Measurements from ENCODE around the gene ATP10A. TPM values are rescaled to one million over a fixed set of nuclear protein-coding genes. Genes with fewer than 3 reads are reported as not detected.

ATP10A gene
- total and polyA plus RNA-seq, 9 donors, result 0.28 to 3.2 (median 1.1) TPM

DNA sequence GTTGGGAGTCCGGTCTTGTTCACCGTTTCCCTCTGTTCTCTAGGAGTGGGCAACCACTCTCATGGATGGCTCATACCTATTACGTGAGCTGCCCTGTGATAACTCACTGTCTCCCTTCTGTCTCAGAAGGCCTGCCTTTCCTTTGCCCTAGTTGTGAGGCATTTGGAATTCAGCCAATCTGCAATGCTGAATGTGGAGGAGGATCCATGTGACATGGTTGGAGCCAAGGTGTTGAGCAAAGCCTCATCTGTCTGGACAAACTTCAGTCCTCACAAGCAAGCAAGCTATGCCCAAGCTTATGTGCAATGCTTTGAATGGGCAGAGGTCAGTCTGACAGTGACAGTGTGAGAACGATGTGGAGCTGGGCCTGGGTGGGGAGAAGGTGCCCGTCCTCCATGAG, 37.8 kb upstream of the ATP10A start:
- no peak overlapping the region for H3K27ac ChIP-seq
- no peaks in the 10 kb centered on the region for H3K4me1 ChIP-seq (ENCODE audit: insufficient read depth)
- DNase-seq, result no peak
- TF ChIP-seq POLR2A (IDR thresholded peaks at IDR 0.05), result no peak
- H3K36me3 ChIP-seq, result no peaks in the 10 kb centered on the region
- no peak overlapping the region for H3K4me3 ChIP-seq
- H3K27me3 ChIP-seq, result no peaks in the 10 kb centered on the region
- H3K9me3 ChIP-seq, result no peaks in the 10 kb centered on the region
- intact Hi-C loops (cut with DNase I), result no loop called here
- 83 to 88% (median 87%) methylated on average over 5 of the region's 5 CpGs for WGBS, 3 donors

DNA sequence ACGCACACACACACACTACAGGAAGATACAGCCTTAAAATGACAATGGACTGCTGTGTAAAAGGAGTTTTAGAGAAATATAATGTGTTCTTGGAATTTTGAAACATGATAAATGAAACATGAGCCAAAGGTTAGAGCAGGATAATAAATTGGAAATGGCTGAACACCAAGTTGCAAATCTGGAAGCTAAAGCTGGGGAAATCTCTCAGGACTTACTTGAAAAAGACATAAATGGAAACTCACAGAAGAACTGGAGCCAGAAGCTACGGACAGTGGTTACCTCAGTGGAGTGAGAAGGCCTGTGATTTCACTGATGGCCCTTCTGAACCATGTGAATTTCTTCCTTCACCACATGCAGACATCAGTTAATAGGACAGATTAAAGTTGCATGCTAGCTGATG, 37.3 kb upstream of the ATP10A start:
- no peak overlapping the region for H3K27ac ChIP-seq

DNA sequence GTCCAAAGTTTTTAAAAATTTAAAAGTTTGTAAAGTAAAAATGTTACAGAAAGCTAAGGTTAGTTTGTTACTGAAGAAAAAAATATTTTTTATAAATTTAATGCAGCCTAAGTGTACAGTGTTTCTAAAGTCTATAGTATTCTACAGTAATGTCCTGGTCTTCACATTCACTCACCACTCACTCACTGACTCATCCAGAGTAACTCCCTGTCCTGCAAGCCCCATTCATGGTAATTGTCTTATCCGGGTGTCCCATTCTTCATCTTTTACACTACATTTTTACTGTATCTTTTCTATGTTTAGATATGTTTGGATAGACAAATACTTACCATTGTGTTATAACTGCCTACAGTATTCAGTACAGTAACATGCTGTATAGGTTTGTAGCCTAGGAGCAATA, 36.7 kb upstream of the ATP10A start:
- no peaks in the 10 kb centered on the region for H3K27me3 ChIP-seq
- intact Hi-C loops (cut with DNase I), result no loop called here
- H3K36me3 ChIP-seq, result no peaks in the 10 kb centered on the region
- DNase-seq, result no peak
- H3K27ac ChIP-seq, result no peak overlapping the region
- no peak for TF ChIP-seq CTCF (IDR thresholded peaks at IDR 0.05)
- TF ChIP-seq POLR2A (IDR thresholded peaks at IDR 0.05), result no peak
- no peak for TF ChIP-seq EP300 (IDR thresholded peaks at IDR 0.05)
- no peaks in the 10 kb centered on the region for H3K4me1 ChIP-seq (ENCODE audit: insufficient read depth)
- 49 to 87% (median 84%) methylated on average over 1 of the region's 1 CpG for WGBS, 3 donors
- H3K4me3 ChIP-seq, result no peak overlapping the region
- H3K9me3 ChIP-seq, result no peaks in the 10 kb centered on the region

More for the DNA sequence above, 37.3 kb upstream of the ATP10A start:
- Histone ChIP-seq H3K4me1 (ENCODE audit: insufficient read depth) (no peaks in the 10 kb centered on the region), H3K36me3 (no peaks in the 10 kb centered on the region), H3K9me3 (no peaks in the 10 kb centered on the region), H3K4me3 (no peak overlapping the region), H3K27me3 (no peaks in the 10 kb centered on the region)
- 61 to 64% (median 62%) methylated on average over 2 of the region's 2 CpGs for WGBS, 3 donors
- TF ChIP-seq EP300 (IDR thresholded peaks at IDR 0.05) (no peak), CTCF (IDR thresholded peaks at IDR 0.05) (no peak), POLR2A (IDR thresholded peaks at IDR 0.05) (no peak)
- no peak for DNase-seq
- intact Hi-C loops (cut with DNase I), result no loop called here

GRCh38 chr15:25897658-25898057, 34.5 kb upstream of the ATP10A start:
- Histone ChIP-seq H3K4me1 (ENCODE audit: insufficient read depth) (no peaks in the 10 kb centered on the region), H3K9me3 (no peaks in the 10 kb centered on the region), H3K27me3 (no peaks in the 10 kb centered on the region), H3K36me3 (no peaks in the 10 kb centered on the region), H3K4me3 (no peak overlapping the region), H3K27ac (no peak overlapping the region)
- DNase-seq, result no peak
- intact Hi-C loops (cut with DNase I), result no loop called here
- no peak for TF ChIP-seq CTCF (IDR thresholded peaks at IDR 0.05)
- no peak for TF ChIP-seq EP300 (IDR thresholded peaks at IDR 0.05)
- TF ChIP-seq POLR2A (IDR thresholded peaks at IDR 0.05), result no peak

DNA sequence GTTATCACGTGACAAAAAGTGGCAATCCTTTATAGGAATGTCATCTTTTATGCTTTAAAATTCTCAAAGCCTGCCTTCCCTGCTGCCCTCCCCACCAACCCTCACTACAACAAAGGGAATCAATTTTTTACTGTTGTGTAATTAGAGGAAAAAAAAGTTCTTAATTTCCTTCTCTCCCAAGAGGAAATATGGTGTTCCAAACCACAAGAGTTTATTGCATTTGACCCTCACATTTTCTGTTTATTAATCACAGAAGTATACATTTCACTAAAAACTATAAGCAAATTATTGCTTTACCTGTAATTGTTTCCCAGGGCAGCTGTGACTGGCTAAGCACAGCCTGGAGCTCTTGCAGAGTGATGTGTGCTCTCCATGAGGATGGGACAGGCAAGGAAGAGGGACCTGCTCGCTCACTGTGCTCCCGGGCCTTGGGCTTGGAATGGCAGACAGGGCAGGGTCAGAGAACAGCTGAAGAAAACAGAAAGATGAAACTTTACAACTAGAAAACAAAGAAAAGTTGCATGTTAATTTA, 31.3 kb upstream of the ATP10A start:
- Histone ChIP-seq H3K27ac (no peak overlapping the region), H3K4me1 (ENCODE audit: insufficient read depth) (no peaks in the 10 kb centered on the region), H3K36me3 (no peaks in the 10 kb centered on the region), H3K9me3 (no peaks in the 10 kb centered on the region), H3K4me3 (no peak overlapping the region), H3K27me3 (no peaks in the 10 kb centered on the region)
- DNase-seq, result no peak
- 78 to 82% (median 81%) methylated on average over 3 of the region's 3 CpGs for WGBS, 3 donors
- TF ChIP-seq POLR2A (IDR thresholded peaks at IDR 0.05) (no peak), EP300 (IDR thresholded peaks at IDR 0.05) (no peak), CTCF (IDR thresholded peaks at IDR 0.05) (no peak)
- intact Hi-C loops (cut with DNase I), result no loop called here

All from ovary (tissue), 9 donors.